Measurements from ENCODE around the gene NFIC. TPM values are rescaled to one million over a fixed set of nuclear protein-coding genes. Genes with fewer than 3 reads are reported as not detected.

The NFIC gene
- total RNA-seq, 2 donors from 2014 or later = 111 to 196 TPM

DNA sequence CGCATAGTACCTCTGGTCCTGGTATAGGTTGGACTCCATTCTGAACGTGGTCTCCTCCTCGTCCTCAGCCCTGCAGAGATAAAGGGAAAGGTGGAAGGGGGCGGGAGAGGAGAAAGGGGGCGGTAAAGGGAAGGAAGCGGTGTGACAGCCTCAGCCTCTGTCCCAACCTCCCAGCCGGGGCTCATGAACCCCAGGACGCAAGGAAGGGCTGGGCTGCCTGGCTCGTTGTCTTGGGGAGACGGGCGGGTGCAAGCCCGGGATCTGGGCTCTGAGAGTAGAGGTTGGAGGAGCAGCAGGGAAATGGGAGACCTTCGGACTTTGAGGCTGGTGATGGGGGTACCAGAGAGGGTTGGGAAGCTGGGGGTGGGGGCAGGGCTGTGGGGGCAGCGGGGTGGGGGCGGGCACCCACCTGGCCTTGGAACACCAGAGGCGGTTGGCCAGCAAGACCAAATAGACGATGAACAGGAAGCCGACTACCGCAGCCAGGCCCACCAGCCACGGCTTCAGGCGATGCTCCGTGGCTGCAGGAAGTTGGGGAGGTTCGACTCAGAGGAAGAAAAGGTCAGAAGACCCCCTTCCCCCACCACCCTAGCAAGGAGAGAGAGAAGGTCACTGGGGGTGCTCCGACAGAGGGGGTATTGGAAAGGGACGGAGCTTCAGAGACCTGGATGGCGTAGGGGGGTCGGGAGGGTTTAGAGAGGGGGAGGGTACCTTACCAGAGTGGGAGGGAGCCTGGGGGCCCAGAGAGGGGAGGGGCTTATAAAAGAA lies 112.2 kb downstream of the NFIC start:
- Histone ChIP-seq H3K9me3 (no peaks in the 10 kb centered on the region), H3K4me3 (no peak overlapping the region), H3K27me3 (peaks cover 0 to 10% of the 10 kb centered on the region in 2 donors), H3K27ac (no peak overlapping the region), H3K4me1 (no peaks in the 10 kb centered on the region), H3K36me3 (no peaks in the 10 kb centered on the region)
- DNase-seq (ENCODE audit: low spot score) = no peak
- TF ChIP-seq CTCF (IDR thresholded peaks at IDR 0.05) = no peak

GRCh38 chr19:3479177-3479833 lies 112.9 kb downstream of the NFIC start:
- TF ChIP-seq CTCF (IDR thresholded peaks at IDR 0.05) = no peak
- H3K9me3 ChIP-seq = no peaks in the 10 kb centered on the region
- no peaks in the 10 kb centered on the region for H3K36me3 ChIP-seq
- no peak for DNase-seq (ENCODE audit: low spot score)
- no peak overlapping the region for H3K4me3 ChIP-seq
- H3K27me3 ChIP-seq = peaks cover 0 to 10% of the 10 kb centered on the region in 2 donors
- H3K4me1 ChIP-seq = no peaks in the 10 kb centered on the region
- H3K27ac ChIP-seq = no peak overlapping the region

- TF ChIP-seq CTCF (IDR thresholded peaks at IDR 0.05) = no peak
- Histone ChIP-seq H3K27me3 (peaks cover 0 to 10% of the 10 kb centered on the region in 2 donors), H3K9me3 (no peaks in the 10 kb centered on the region), H3K27ac (no peak overlapping the region), H3K4me3 (no peak overlapping the region), H3K4me1 (no peaks in the 10 kb centered on the region), H3K36me3 (no peaks in the 10 kb centered on the region)
- no peak for DNase-seq (ENCODE audit: low spot score)
These were observed 113.4 kb downstream of the NFIC start for GRCh38 chr19:3479834-3480215.

DNA sequence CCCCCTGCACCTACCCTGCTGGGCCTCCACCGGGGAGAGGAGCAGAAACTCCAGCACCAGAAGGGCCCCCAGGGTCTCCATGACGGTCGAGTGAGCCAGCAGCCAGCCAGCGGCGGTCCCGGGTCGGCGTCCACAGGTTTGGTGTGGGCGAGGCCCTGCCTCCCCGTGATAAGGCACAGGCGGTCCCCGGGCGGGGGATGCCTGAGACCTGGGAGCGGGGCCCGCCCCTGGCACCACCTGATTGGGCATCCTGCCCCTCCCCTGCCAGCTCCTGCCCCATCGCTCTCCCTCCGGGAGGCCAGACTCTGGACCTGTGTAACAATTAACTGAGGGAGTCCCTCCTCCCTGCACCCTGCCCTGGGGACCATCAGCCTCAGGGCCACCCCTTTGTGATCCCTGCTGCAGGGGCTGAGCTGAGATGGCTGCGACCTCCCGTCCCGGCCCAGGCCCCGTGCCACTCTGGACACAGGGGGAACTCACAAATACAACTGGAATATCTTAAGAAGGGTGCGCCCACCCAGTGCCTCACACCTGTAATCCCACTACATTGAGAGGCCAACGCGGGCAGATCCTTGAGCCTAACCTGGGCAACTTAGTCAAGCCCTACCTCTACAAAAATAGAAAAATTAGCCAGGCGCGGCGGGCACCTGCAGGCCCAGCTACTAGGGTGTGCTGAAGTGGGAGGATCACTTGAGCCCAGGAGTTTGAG lies 114.2 kb downstream of the NFIC start, which contains the start of gene SMIM24:
SMIM24 (minus strand) TSS at position 143 of the 709 bp plus-strand sequence; CDS start at position 81, 62 bp downstream.
- H3K27ac ChIP-seq = no peak within 1 kb of the TSS
- H3K4me1 ChIP-seq = no peaks in the 10 kb centered on the region
- no peak for DNase-seq (ENCODE audit: low spot score)
- H3K27me3 ChIP-seq = peaks cover 0 to 10% of the 10 kb centered on the region in 2 donors
- no peaks in the 10 kb centered on the region for H3K36me3 ChIP-seq
- H3K4me3 ChIP-seq = no peak within 1 kb of the TSS
- no peak for TF ChIP-seq CTCF (IDR thresholded peaks at IDR 0.05)
- no peaks in the 10 kb centered on the region for H3K9me3 ChIP-seq

- Histone ChIP-seq H3K27me3 (peaks cover 0 to 10% of the 10 kb centered on the region in 2 donors), H3K27ac (no peak overlapping the region), H3K4me1 (no peaks in the 10 kb centered on the region), H3K4me3 (no peak overlapping the region), H3K9me3 (no peaks in the 10 kb centered on the region), H3K36me3 (no peaks in the 10 kb centered on the region)
- TF ChIP-seq CTCF (IDR thresholded peaks at IDR 0.05) = no peak
- DNase-seq (ENCODE audit: low spot score) = no peak
These were observed 115.1 kb downstream of the NFIC start for GRCh38 chr19:3481241-3482090.
